IMR-90 (cell line): ENCODE data around the gene ADGRV1. TPM values are rescaled to one million over a fixed set of nuclear protein-coding genes. Genes with fewer than 3 reads are reported as not detected.

Source experiments
- ATAC-seq: fragments of 200-7000 bp; cut with Tn5 transposase; 2 replicates; pipeline ENCODE4 v1.9.1; 2020; ENCODE audit warnings: low read depth, mild to moderate bottlenecking, moderate library complexity
- BruUV-seq: library from RNA; stranded (reverse); fragments of 400-500 nt; replicated peaks from 2 replicates; lab custom pipeline; 2021; lab: Mats Ljungman, UMichigan
- CTCF ChIA-PET: fragments of 300-600 bp; formaldehyde crosslinking; extraction: SDS; loops from one replicate; lab custom pipeline; 2021; ENCODE audit warnings: antibody characterized with exemption; lab: Yijun Ruan, JAX
- POLR2A ChIA-PET: fragments of 300-600 bp; sonication (Branson Sonifier 250); formaldehyde crosslinking; loops from one replicate; lab custom pipeline; 2022; ENCODE audit warnings: antibody characterized with exemption; ENCODE audit not compliant: unreplicated experiment; lab: Charles Lee
- DNase-seq: peaks from one replicate; pipeline ENCODE4 v3.0.0; 2013
- H2AFZ ChIP-seq: replicated peaks from 2 replicates; pipeline ENCODE3; 2013; ENCODE audit warnings: low read length, mild to moderate bottlenecking; ENCODE audit not compliant: poor library complexity
- H2AK5ac ChIP-seq: 2 replicates; pipeline ENCODE4 v1.6.1; 2013; ENCODE audit warnings: low read depth, low read length, inconsistent platforms
- H2AK9ac ChIP-seq: replicated peaks from 2 replicates; pipeline ENCODE3; 2013; ENCODE audit warnings: mild to moderate bottlenecking, low read depth, low read length, moderate library complexity; ENCODE audit not compliant: poor library complexity
- H2BK120ac ChIP-seq: 2 replicates; pipeline ENCODE4 v1.6.1; 2013; ENCODE audit warnings: low read depth, low read length, inconsistent platforms
- H2BK15ac ChIP-seq: 3 replicates; pipeline ENCODE4 v1.6.1; 2013; ENCODE audit warnings: low read depth, low read length, inconsistent platforms
- H2BK20ac ChIP-seq: 2 replicates; pipeline ENCODE4 v1.6.1; 2013; ENCODE audit warnings: low read depth, mild to moderate bottlenecking, inconsistent platforms, low read length, moderate library complexity
- H2BK5ac ChIP-seq: 2 replicates; pipeline ENCODE4 v1.6.1; 2013; ENCODE audit warnings: mild to moderate bottlenecking, low read depth, low read length, inconsistent platforms; ENCODE audit not compliant: poor library complexity, severe bottlenecking
- H3K14ac ChIP-seq: replicated peaks from 2 replicates; pipeline ENCODE4 v1.6.1; 2013; ENCODE audit warnings: low read depth, low read length, inconsistent platforms
- H3K18ac ChIP-seq: 2 replicates; pipeline ENCODE4 v1.6.1; 2013; ENCODE audit warnings: low read depth, low read length, control low read depth
- H3K23ac ChIP-seq: 2 replicates; pipeline ENCODE4 v1.6.1; 2013; ENCODE audit warnings: low read depth, low read length, inconsistent platforms
- H3K27ac ChIP-seq: 2 replicates; pipeline ENCODE4 v1.5.1; 2013; ENCODE audit warnings: mild to moderate bottlenecking, control low read depth, low read length; ENCODE audit not compliant: insufficient read depth
- H3K27me3 ChIP-seq: 2 replicates; pipeline ENCODE4 v1.6.1; 2013; ENCODE audit warnings: low read length; ENCODE audit not compliant: control insufficient read depth, insufficient read depth
- H3K36me3 ChIP-seq: 2 replicates; pipeline ENCODE4 v1.6.1; 2013; ENCODE audit warnings: low read length, mixed read lengths; ENCODE audit not compliant: control insufficient read depth, insufficient read depth
- H3K4ac ChIP-seq: 2 replicates; pipeline ENCODE4 v1.6.1; 2013; ENCODE audit warnings: low read depth, low read length, inconsistent platforms
- H3K4me1 ChIP-seq: 2 replicates; pipeline ENCODE4 v1.6.1; 2013; ENCODE audit warnings: low read length, mixed read lengths; ENCODE audit not compliant: control insufficient read depth, insufficient read depth
- H3K4me2 ChIP-seq: 2 replicates; pipeline ENCODE4 v1.6.1; 2013; ENCODE audit warnings: low read depth, mild to moderate bottlenecking, control low read depth, low read length, moderate library complexity
- H3K4me3 ChIP-seq: 2 replicates; pipeline ENCODE4 v1.5.1; 2013; ENCODE audit warnings: low read depth, mild to moderate bottlenecking, control low read depth, low read length, moderate library complexity; ENCODE audit not compliant: insufficient read depth
- H3K56ac ChIP-seq: 2 replicates; pipeline ENCODE4 v1.6.1; 2013; ENCODE audit warnings: low read length, inconsistent platforms; ENCODE audit not compliant: insufficient read depth; ENCODE audit errors: extremely low read depth
- H3K79me1 ChIP-seq, 2 experiments: 2 replicates each; pipeline ENCODE4 v1.6.1; 2013; ENCODE audit warnings: low read length in 2 of 2, inconsistent platforms in 1 of 2, low read depth in 1 of 2
- H3K9ac ChIP-seq: 2 replicates; pipeline ENCODE4 v1.6.1; 2013; ENCODE audit warnings: low read depth, low read length, control low read depth
- H3K9me1 ChIP-seq: 2 replicates; pipeline ENCODE4 v1.6.1; 2013; ENCODE audit warnings: low read length, inconsistent platforms; ENCODE audit not compliant: insufficient read depth
- H3K9me3 ChIP-seq: 2 replicates; pipeline ENCODE4 v1.6.1; 2013; ENCODE audit warnings: low read length; ENCODE audit not compliant: control insufficient read depth, insufficient read depth
- H4K20me1 ChIP-seq: 2 replicates; pipeline ENCODE4 v1.6.1; 2013; ENCODE audit warnings: low read length, inconsistent platforms; ENCODE audit not compliant: insufficient read depth
- H4K5ac ChIP-seq: 2 replicates; pipeline ENCODE4 v1.6.1; 2013; ENCODE audit warnings: mild to moderate bottlenecking, low read depth, low read length, control low read depth
- H4K8ac ChIP-seq, 2 experiments: 2 replicates each; pipeline ENCODE4 v1.6.1; 2013; ENCODE audit warnings: low read depth in 2 of 2, low read length in 2 of 2, control low read depth in 1 of 2, inconsistent platforms in 1 of 2
- H4K91ac ChIP-seq: 2 replicates; pipeline ENCODE4 v1.6.1; 2013; ENCODE audit warnings: low read depth, low read length, inconsistent platforms; ENCODE audit not compliant: insufficient read depth
- BHLHE40 ChIP-seq: fragments of 150-350 bp; IDR thresholded peaks from 2 replicates; pipeline ENCODE4 v1.6.1; 2016; ENCODE audit warnings: mild to moderate bottlenecking, low read depth, low read length
- CEBPB ChIP-seq: IDR thresholded peaks from 2 replicates; pipeline ENCODE4 v1.6.1; 2012; ENCODE audit warnings: low read depth, low read length, improper control_type of control experiment
- CHD1 ChIP-seq: IDR thresholded peaks from 2 replicates; pipeline ENCODE4 v1.6.1; 2012; ENCODE audit warnings: low read depth, low read length, improper control_type of control experiment
- CTCF ChIP-seq: conservative IDR thresholded peaks from 2 replicates; pipeline ENCODE4 v1.5.1; 2012; ENCODE audit warnings: mild to moderate bottlenecking, low read depth, low read length, improper control_type of control experiment
- ELK1 ChIP-seq: fragments of 150-350 bp; IDR thresholded peaks from 2 replicates; pipeline ENCODE4 v1.6.1; 2016; ENCODE audit warnings: low read depth, mild to moderate bottlenecking, low read length, moderate library complexity, borderline replicate concordance
- FOS ChIP-seq: fragments of 150-350 bp; IDR thresholded peaks from 2 replicates; pipeline ENCODE4 v1.6.1; 2016; ENCODE audit warnings: low read depth, low read length
- MAFK ChIP-seq: IDR thresholded peaks from 2 replicates; pipeline ENCODE4 v1.6.1; 2012; ENCODE audit warnings: low read depth, low read length, improper control_type of control experiment
- MAZ ChIP-seq: IDR thresholded peaks from 2 replicates; pipeline ENCODE4 v1.6.1; 2012; ENCODE audit warnings: low read depth, mild to moderate bottlenecking, low read length, improper control_type of control experiment, moderate library complexity, borderline replicate concordance
- MXI1 ChIP-seq: IDR thresholded peaks from 2 replicates; pipeline ENCODE4 v1.6.1; 2012; ENCODE audit warnings: low read depth, mild to moderate bottlenecking, low read length, moderate library complexity, borderline replicate concordance
- NFE2L2 ChIP-seq: fragments of 150-350 bp; IDR thresholded peaks from 2 replicates; pipeline ENCODE4 v1.6.1; 2016; ENCODE audit warnings: low read depth, mild to moderate bottlenecking, low read length
- POLR2A ChIP-seq: IDR thresholded peaks from 2 replicates; pipeline ENCODE4 v1.6.1; 2012; ENCODE audit warnings: mild to moderate bottlenecking, low read depth, low read length
- RAD21 ChIP-seq: IDR thresholded peaks from 2 replicates; pipeline ENCODE4 v1.6.1; 2012; ENCODE audit warnings: low read length, improper control_type of control experiment
- RCOR1 ChIP-seq: IDR thresholded peaks from 2 replicates; pipeline ENCODE4 v1.6.1; 2012; ENCODE audit warnings: mild to moderate bottlenecking, low read length, improper control_type of control experiment; ENCODE audit not compliant: insufficient replicate concordance
- RFX5 ChIP-seq: IDR thresholded peaks from 2 replicates; pipeline ENCODE4 v1.8.0; 2012; ENCODE audit warnings: low read depth, mild to moderate bottlenecking, low read length, moderate library complexity
- SMC3 ChIP-seq: fragments of 150-350 bp; IDR thresholded peaks from 2 replicates; pipeline ENCODE4 v1.6.1; 2016; ENCODE audit warnings: low read depth, mild to moderate bottlenecking, antibody characterized with exemption, low read length, moderate library complexity
- USF2 ChIP-seq: fragments of 150-350 bp; IDR thresholded peaks from 2 replicates; pipeline ENCODE4 v1.6.1; 2017; ENCODE audit warnings: mild to moderate bottlenecking, antibody characterized with exemption, low read length, low read depth
- WGBS, 2 experiments: methylation state at CpG; one replicate each; pipeline versions ENCODE4 v1.1.5 to v1.1.7; 2013; ENCODE audit warnings: missing lambda C conversion rate in 2 of 2; ENCODE audit not compliant: insufficient read length in 1 of 2; ENCODE audit errors: extremely low coverage in 2 of 2; 5-methylcytosine and 5-hydroxymethylcytosine counted together
- dilution Hi-C: fragments of 300-500 bp; cut with HindIII; formaldehyde crosslinking; loops from one replicate; pipeline ENCODE4 v1.14.3; 2018; ENCODE audit warnings: low sequenced_read_pairs; ENCODE audit not compliant: unreplicated experiment
- in situ Hi-C: fragments of 300-500 bp; cut with MboI; formaldehyde crosslinking; loops from 3 replicates; pipeline ENCODE4 v1.14.3; 2019; ENCODE audit warnings: low sequenced_read_pairs, inconsistent platforms, mixed read lengths
- intact Hi-C: fragments of 100-400 bp; cut with micrococcal nuclease; formaldehyde crosslinking; loops from 2 replicates; pipeline ENCODE4 v1.10.0; 2022
- polyA plus RNA-seq, 3 experiments: library from polyadenylated mRNA; depleted of rRNA; stranded (reverse); fragments of >200 nt; gene quantifications; 2 replicates each; pipeline ENCODE4 v1.2.3, GENCODE V29; 2012; ENCODE audit warnings: low replicate concordance in 1 of 3
- total RNA-seq: library from RNA; depleted of rRNA; stranded (reverse); fragments of >200 nt; gene quantifications from 2 replicates; pipeline ENCODE4 v1.2.3, GENCODE V29; 2012

ADGRV1 gene
- total and polyA plus RNA-seq, 2 of the 4 experiments (the other 2 are of a cell fraction) = under 0.01 TPM; not detected in 1

- 0 out of 2 replicates have a peak, but pooled peaks cover 3% of the 10 kb centered on the region for H3K9me1 ChIP-seq
- no peak overlapping the region for H4K91ac ChIP-seq
- ChIA-PET POLR2A (no interaction called here), CTCF (interaction anchor here (0.7 to 1.8 kb wide), 2 partner anchors 10 to 110 kb away, joined by 4 to 7 read pairs; no protein-coding TSS in a partner anchor)
- no peaks in the 10 kb centered on the region for H4K20me1 ChIP-seq
- in situ Hi-C loops (no loop called here), intact Hi-C loops (no loop called here), dilution Hi-C loops (no loop called here)
- H3K14ac ChIP-seq = no peak overlapping the region
- no peak overlapping the region for H3K9ac ChIP-seq
- no TSS peak for BruUV-seq
- H2BK15ac ChIP-seq = no peak overlapping the region
- no peak overlapping the region for H2AK9ac ChIP-seq
- DNase-seq = no peak
- 80% methylated on average over 1 of the region's 3 CpGs; no CpG with 5 or more reads in 1 of the 2 experiments for WGBS, 2 experiments
- H3K4me1 ChIP-seq = peaks cover 13% of the 10 kb centered on the region
- H3K27ac ChIP-seq = no peak overlapping the region
- H2BK120ac ChIP-seq = no peak overlapping the region
- H2AFZ ChIP-seq = no peak overlapping the region
- no peak overlapping the region for H3K4me2 ChIP-seq
- H2BK5ac ChIP-seq = no peak overlapping the region
- H2AK5ac ChIP-seq = no peak overlapping the region; the same call in 1 of the 2 replicates
- H3K36me3 ChIP-seq = no peaks in the 10 kb centered on the region
- H3K4me3 ChIP-seq = no peak overlapping the region
- no peak overlapping the region for H3K18ac ChIP-seq
- no peak overlapping the region for H3K4ac ChIP-seq
- no peak overlapping the region for H2BK20ac ChIP-seq
- H3K23ac ChIP-seq = no peak overlapping the region
- no peaks in the 10 kb centered on the region for H3K79me1 ChIP-seq
- H4K5ac ChIP-seq = no peak overlapping the region
- no peak overlapping the region for H4K8ac ChIP-seq
- no peaks in the 10 kb centered on the region for H3K9me3 ChIP-seq
- H3K27me3 ChIP-seq = no peaks in the 10 kb centered on the region
- no peak for ATAC-seq
- H3K56ac ChIP-seq = no peak overlapping the region
- TF ChIP-seq RCOR1 = no peak
- no peak for TF ChIP-seq POLR2A
- no peak for TF ChIP-seq USF2
- no peak for TF ChIP-seq MAFK
- no peak for TF ChIP-seq ELK1
- TF ChIP-seq SMC3 = no peak
- no peak for TF ChIP-seq MXI1
- no peak for TF ChIP-seq FOS
- TF ChIP-seq NFE2L2 = no peak
- TF ChIP-seq RAD21 = no peak
- TF ChIP-seq MAZ = no peak
- no peak for TF ChIP-seq BHLHE40
- no peak for TF ChIP-seq RFX5
- no peak for TF ChIP-seq CEBPB
- no peak for TF ChIP-seq CTCF
- TF ChIP-seq CHD1 = no peak
These were observed 579.0 kb downstream of the ADGRV1 start for GRCh38 chr5:91137647-91138046.
